ENCODE measurements around the gene PHF13. TPM values are rescaled to one million over a fixed set of nuclear protein-coding genes. Genes with fewer than 3 reads are reported as not detected.

Gene PHF13
- total and polyA plus RNA-seq, 2 donors (not counting 1 experiment from before 2014, with no cell fraction given) = 12.1 to 13.7 TPM

- no peak for TF ChIP-seq EZH2 (IDR thresholded peaks at IDR 0.05; ENCODE audit: low read length, missing control alignments)
- TF ChIP-seq CTCF (conservative IDR thresholded peaks at IDR 0.05 in 1 of 2, IDR thresholded peaks at IDR 0.05 in 1 of 2; ENCODE audit: low read depth in 1 of 2, low read length in 2 of 2) = no peak
- H3K27me3 ChIP-seq (ENCODE audit: control insufficient read depth, insufficient read depth, low read length) = no peaks in the 10 kb centered on the region
These were observed 40.1 kb downstream of the PHF13 start for GRCh38 chr1:6653436-6654290.

GRCh38 chr1:6657138-6657537 lies 43.6 kb downstream of the PHF13 start:
- Histone ChIP-seq H3K27ac (ENCODE audit: insufficient read depth, low read length) (no peak overlapping the region), H3K4me2 (ENCODE audit: extremely low read depth, insufficient read depth, low read length) (no peak overlapping the region), H4K20me1 (ENCODE audit: control insufficient read depth, extremely low read depth, insufficient read depth, low read length) (no peaks in the 10 kb centered on the region), H3K79me2 (ENCODE audit: control insufficient read depth, insufficient read depth, low read length) (no peaks in the 10 kb centered on the region), H3K9me3 (ENCODE audit: control insufficient read depth, insufficient read depth, low read depth, low read length) (no peaks in the 10 kb centered on the region), H3K36me3 (ENCODE audit: control insufficient read depth, insufficient read depth, low read length) (peaks cover 7% of the 10 kb centered on the region), H2AFZ (ENCODE audit: low read length) (no peak overlapping the region), H3K27me3 (ENCODE audit: control insufficient read depth, insufficient read depth, low read length) (no peaks in the 10 kb centered on the region), H3K4me1 (ENCODE audit: control insufficient read depth, extremely low read depth, insufficient read depth, low read length) (no peaks in the 10 kb centered on the region), H3K9ac (ENCODE audit: insufficient read depth, low read length) (no peak overlapping the region), H3K4me3 (replicated peaks in 1 of 4; ENCODE audit: control extremely low read depth in 1 of 4, insufficient read depth in 1 of 4, low read depth in 3 of 4, low read length in 4 of 4) (no peak overlapping the region)
- DNase-seq (ENCODE audit: low read depth in 2 of 2) = no peak
- TF ChIP-seq CTCF (conservative IDR thresholded peaks at IDR 0.05 in 1 of 2, IDR thresholded peaks at IDR 0.05 in 1 of 2; ENCODE audit: low read depth in 1 of 2, low read length in 2 of 2) = no peak
- TF ChIP-seq EZH2 (IDR thresholded peaks at IDR 0.05; ENCODE audit: low read length, missing control alignments) = no peak

More at GRCh38 chr1:6653436-6654290, 40.1 kb downstream of the PHF13 start:
- Histone ChIP-seq H3K79me2 (ENCODE audit: control insufficient read depth, insufficient read depth, low read length) (no peaks in the 10 kb centered on the region), H2AFZ (ENCODE audit: low read length) (no peak overlapping the region), H3K27ac (ENCODE audit: insufficient read depth, low read length) (no peak overlapping the region), H3K9me3 (ENCODE audit: control insufficient read depth, insufficient read depth, low read depth, low read length) (no peaks in the 10 kb centered on the region), H3K36me3 (ENCODE audit: control insufficient read depth, insufficient read depth, low read length) (peaks cover 13% of the 10 kb centered on the region), H3K4me1 (ENCODE audit: control insufficient read depth, extremely low read depth, insufficient read depth, low read length) (no peaks in the 10 kb centered on the region), H3K9ac (ENCODE audit: insufficient read depth, low read length) (no peak overlapping the region), H3K4me2 (ENCODE audit: extremely low read depth, insufficient read depth, low read length) (no peak overlapping the region), H3K4me3 (replicated peaks in 1 of 4; ENCODE audit: control extremely low read depth in 1 of 4, insufficient read depth in 1 of 4, low read depth in 3 of 4, low read length in 4 of 4) (no peak overlapping the region), H4K20me1 (ENCODE audit: control insufficient read depth, extremely low read depth, insufficient read depth, low read length) (no peaks in the 10 kb centered on the region)
- DNase-seq (ENCODE audit: low read depth in 2 of 2) = no peak

- Histone ChIP-seq H3K9ac (ENCODE audit: insufficient read depth, low read length) (no peak overlapping the region), H3K79me2 (ENCODE audit: control insufficient read depth, insufficient read depth, low read length) (no peaks in the 10 kb centered on the region), H3K27ac (ENCODE audit: insufficient read depth, low read length) (no peak overlapping the region), H2AFZ (ENCODE audit: low read length) (no peak overlapping the region), H3K36me3 (ENCODE audit: control insufficient read depth, insufficient read depth, low read length) (peaks cover 3% of the 10 kb centered on the region), H3K27me3 (ENCODE audit: control insufficient read depth, insufficient read depth, low read length) (no peaks in the 10 kb centered on the region), H3K4me2 (ENCODE audit: extremely low read depth, insufficient read depth, low read length) (no peak overlapping the region), H4K20me1 (ENCODE audit: control insufficient read depth, extremely low read depth, insufficient read depth, low read length) (no peaks in the 10 kb centered on the region), H3K4me1 (ENCODE audit: control insufficient read depth, extremely low read depth, insufficient read depth, low read length) (no peaks in the 10 kb centered on the region), H3K9me3 (ENCODE audit: control insufficient read depth, insufficient read depth, low read depth, low read length) (no peaks in the 10 kb centered on the region), H3K4me3 (replicated peaks in 1 of 4; ENCODE audit: control extremely low read depth in 1 of 4, insufficient read depth in 1 of 4, low read depth in 3 of 4, low read length in 4 of 4) (no peak overlapping the region)
- TF ChIP-seq CTCF (conservative IDR thresholded peaks at IDR 0.05 in 1 of 2, IDR thresholded peaks at IDR 0.05 in 1 of 2; ENCODE audit: low read depth in 1 of 2, low read length in 2 of 2) (no peak), EZH2 (IDR thresholded peaks at IDR 0.05; ENCODE audit: low read length, missing control alignments) (no peak)
- DNase-seq (ENCODE audit: low read depth in 2 of 2) = no peak
These were observed 45.0 kb downstream of the PHF13 start for GRCh38 chr1:6658359-6659060.

Data from fibroblast of lung (primary cell).